Left cardiac atrium (tissue), 4 donors: ENCODE results near the gene FAM227A. TPM values are rescaled to one million over a fixed set of nuclear protein-coding genes. Genes with fewer than 3 reads are reported as not detected.
"Not testable (repeated sequence)": the region's sequence is repeated elsewhere in the genome, so short reads cannot be mapped to it uniquely, and the experiment has no call there.

ENCODE experiments used
- ATAC-seq, 2 donors: fragments of 200-7000 bp; cut with Tn5 transposase; one replicate each; pipeline ENCODE4 v1.9.1; 2020; ENCODE audit warnings: mild to moderate bottlenecking in 2 of 2, moderate library complexity in 2 of 2
- DNase-seq: peaks from one replicate; pipeline ENCODE4 v3.0.0-alpha.2; 2020
- intact Hi-C, 2 donors: fragments of 100-400 bp; cut with DNase I; formaldehyde crosslinking; loops; one replicate each; pipeline versions ENCODE4 v1.14.1 to v1.15.1; 2022 to 2023
- total RNA-seq, 2 donors: library from RNA; stranded (reverse); fragmentation: NEBNext Ultra II Directional; extraction: Animal tissue kit (Norgen Biotek cat#: 25700); gene quantifications; one replicate each; pipeline ENCODE4 v1.2.1, GENCODE V29; 2021
- donor health status: DM: no; HTN: yes; CAD: no.
- donor health status: DM: no; HTN: yes; CAD: no; lungs with severe emphysema.
- donor health status: DM: yes; HTN: yes; CAD: no.
- donor health status: Dilated cardiomyopathy.

Gene FAM227A
- total RNA-seq, 2 donors from 2014 or later, result 0.44 to 0.68 TPM

DNA sequence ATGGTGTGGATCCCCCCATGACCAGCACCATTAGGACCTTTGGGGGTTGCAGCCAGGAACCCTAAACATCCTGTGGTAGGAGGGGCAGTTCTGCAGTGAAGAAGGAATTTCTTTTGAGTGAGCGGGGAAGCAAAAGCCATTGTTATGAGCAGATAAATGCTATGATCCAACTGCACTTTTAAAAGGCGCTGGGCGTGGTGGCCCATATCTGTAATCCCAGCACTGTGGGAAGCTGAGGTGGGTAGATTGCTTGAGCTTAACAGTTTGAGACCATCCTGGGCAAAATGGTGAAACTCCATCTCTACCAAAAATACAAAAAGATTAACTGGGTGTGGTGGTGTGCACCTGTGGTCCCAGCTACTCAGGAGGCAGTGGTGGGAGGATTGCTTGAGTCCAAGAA, 19.6 kb upstream of the FAM227A start:
- no peak for ATAC-seq
- no peak for DNase-seq
- intact Hi-C loops, result no loop called here

DNA sequence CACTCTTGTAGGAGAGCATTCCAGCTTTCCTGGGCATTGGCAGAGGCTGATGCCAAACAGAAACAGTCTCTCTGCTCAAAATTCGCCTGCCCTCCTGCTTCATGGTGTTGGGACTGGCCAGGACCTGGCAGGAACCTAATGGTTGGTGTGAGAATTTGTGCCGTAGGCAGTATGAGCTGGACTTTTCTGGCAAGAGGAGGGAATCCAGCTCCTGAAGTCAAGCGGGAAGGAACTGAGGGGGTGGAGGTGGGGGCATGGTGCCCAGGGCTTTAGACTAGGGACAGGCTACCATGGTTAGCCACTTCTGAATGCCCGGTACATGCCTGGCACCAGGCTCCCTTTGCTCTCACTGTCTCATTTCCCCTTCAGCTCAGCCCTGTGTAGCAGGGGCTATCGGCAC, 18.7 kb upstream of the FAM227A start:
- intact Hi-C loops, result no loop called here

DNA sequence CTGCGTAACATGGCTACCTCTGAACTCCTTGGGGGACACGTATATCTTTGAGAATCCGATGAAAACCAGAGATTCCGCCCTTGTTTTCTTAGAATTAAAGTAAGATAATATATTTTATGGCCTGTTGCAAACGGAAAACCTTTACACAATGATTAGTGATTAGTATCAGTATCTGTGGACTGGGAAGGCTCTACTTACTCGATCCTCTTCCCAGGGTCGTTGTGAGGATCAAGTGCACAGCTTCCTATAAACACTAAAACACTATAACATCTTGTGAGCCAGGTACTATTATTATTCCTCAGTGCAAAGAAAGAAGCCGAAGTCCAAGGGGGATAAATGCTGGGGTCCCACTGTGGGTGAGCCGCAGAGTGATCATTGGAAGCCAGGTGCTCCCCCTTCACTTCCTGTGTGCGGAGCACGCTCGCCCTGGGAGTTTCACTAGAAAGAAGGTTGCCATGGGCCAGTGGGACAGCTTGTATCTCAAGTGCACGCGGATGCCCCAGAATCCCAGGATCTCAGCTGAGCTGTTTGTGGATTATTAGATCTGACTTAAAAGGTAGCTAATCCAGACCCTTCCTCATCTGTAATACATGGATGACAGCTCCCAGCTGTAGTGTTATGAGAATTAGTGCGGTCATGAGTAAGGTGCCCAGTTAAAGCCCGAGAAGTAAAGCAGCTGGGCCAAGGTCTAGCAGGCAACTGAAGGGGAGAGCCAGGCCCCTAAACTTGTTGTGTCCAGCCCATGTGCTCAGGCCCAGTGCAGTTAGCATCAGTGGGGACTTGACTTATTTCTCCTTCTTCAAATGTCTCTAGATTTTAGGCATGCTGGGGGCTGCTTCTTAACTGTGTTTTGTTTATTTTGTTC, 1.1 kb upstream of the FAM227A start:
- intact Hi-C loops, result no loop called here
- DNase-seq (no peak), ATAC-seq (peak in 1 of 2 donors; percentile 5)

More for the DNA sequence above, 18.7 kb upstream of the FAM227A start:
- no peak for DNase-seq
- no peak for ATAC-seq

DNA sequence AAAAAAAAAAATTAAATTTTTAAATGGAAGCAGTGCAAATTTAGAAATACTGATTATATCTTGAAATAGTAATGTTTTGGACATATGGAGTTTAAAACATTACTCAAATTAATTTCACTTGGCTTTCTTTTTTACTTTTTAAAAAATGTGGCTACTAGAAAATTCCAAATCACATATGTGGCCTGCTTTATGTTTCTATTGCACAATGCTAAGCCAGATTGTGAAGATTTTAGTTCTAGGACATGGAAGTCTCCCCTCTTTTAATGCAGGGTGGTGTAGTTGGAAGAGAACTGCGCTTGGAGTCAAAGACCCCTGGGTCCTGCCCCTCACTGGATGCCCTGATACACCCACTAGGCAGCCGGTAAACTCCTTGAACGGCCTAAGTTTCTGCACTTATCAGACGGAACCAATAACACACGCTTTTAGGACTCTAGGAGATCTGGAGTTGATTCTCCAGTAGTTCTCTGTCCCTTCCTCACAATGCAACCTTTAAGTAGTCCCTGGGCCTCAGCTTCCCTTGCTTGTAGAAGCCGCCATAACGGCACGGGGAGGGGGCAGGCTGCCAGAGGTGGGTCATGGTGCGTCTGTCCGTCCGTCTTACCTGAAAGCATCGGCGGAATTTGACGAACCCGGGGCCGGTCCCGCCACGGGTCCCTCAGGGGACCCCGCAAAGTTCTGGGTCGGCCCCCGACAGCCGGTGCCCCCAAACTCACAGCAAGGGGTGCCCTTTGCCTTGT, 505 bp downstream of the FAM227A start:
- intact Hi-C loops, result no loop called here
- DNase-seq (no peak), ATAC-seq (peak in 1 of 2 donors; percentile 4)

DNA sequence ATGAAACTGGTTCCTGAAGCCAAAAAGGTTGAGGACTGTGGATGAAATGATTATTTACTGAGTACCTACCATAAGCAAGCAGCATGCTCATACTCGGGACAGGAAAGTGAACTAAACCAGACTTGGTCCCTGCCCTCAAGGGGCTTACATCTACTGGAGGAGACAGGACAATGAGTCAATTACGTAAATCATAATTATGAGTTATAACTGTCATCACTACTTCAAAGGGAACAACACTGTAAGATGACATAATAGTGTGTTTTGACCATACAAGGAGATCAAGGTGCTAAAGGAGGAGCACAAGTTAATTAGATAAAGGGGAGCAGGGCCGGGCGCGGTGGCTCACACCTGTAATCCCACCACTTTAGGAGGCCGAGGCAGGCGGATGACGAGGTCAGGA, 2.5 kb downstream of the FAM227A start:
- intact Hi-C loops, result no loop called here
- ATAC-seq (no peak), DNase-seq (no peak)

DNA sequence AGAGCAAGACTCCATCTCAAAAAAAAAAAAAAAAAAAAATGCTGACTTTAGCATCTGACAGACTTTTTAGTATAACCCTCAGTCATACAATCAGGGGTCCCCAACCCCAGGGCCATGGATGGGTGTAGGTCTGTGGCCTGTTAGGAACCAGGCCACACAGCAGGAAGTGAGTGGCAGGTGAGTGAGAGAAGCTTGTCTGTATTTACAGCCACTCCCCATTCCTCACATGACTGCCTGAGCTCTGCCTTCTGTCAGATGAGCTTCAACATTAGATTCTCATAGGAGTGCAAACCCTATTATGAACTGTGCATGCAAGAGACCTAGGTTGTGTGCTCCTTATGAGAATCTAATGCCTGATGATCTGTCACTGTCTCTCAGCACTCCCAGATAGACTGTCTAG, 3.3 kb downstream of the FAM227A start:
- no peak for ATAC-seq
- intact Hi-C loops, result no loop called here

DNA sequence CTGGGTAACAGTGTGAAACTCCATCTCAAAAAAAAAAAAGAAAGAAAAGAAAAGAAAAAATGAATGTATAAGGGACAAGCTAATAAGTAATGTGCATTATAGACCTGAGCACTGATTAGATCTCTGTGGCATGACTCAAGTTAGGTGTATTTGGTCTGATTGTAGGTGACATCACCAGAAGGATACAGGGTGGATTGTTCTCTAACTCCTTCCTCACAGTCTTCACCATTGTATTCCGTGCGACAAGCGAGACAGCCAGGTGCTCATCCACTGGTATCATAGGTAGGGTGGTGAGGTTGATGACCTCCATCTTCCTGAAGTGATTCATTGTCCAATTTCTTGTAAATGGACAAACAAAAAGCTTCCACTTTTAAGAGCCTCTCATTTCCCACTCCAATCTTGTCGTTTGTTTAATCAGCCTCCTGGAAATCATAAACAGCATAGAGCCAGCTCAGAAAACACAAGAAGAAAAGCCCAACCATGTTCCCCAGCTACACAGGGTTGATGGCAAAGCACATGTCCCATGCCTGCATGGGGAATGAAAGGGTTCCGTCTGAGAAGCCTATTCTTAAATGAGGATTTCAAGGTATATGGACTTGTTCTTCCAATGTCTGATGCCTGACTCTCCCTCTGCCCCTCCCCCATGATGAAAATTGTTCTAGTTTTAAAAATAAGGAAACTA, 6.2 kb downstream of the FAM227A start:
- intact Hi-C loops, result no loop called here
- no peak for DNase-seq
- no peak for ATAC-seq

More for the DNA sequence above, 3.3 kb downstream of the FAM227A start:
- no peak for DNase-seq

DNA sequence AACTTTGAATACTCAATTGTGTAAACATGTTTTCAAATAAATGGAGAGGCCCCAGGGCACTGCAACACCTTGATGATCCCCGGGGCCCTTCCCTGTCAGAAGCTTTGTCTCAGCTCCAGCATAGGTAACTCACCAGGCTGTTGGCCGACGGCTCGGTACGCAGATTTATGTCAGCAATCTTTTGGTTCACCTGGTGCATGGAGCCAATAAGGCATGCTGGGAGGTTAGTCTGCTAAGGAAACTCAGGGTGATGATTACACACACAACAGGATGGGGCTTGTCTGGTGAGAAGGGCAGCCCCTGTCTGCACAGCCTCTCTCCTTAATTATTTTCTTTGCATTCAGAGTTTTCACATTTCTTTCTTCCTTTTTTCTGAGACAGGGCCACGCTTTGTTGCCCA, 10.8 kb downstream of the FAM227A start:
- no peak for DNase-seq
- intact Hi-C loops, result no loop called here
- no peak for ATAC-seq

DNA sequence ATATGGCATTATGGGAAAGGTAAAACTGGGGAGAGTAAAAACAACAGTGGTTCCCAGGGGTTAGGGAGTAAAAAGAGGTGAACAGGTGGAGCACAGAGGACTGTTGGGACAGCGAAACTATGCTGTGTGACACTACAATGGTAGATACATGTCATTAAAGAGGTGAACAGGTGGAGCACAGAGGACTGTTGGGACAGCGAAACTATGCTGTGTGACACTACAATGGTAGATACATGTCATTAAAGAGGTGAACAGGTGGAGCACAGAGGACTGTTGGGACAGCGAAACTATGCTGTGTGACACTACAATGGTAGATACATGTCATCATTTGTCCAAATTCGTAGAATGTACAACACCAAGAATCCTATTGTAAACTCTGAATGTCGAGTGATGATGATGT, 11.9 kb downstream of the FAM227A start:
- DNase-seq, result not testable (repeated sequence)
- ATAC-seq, result peak; percentile 68 to 87

DNA sequence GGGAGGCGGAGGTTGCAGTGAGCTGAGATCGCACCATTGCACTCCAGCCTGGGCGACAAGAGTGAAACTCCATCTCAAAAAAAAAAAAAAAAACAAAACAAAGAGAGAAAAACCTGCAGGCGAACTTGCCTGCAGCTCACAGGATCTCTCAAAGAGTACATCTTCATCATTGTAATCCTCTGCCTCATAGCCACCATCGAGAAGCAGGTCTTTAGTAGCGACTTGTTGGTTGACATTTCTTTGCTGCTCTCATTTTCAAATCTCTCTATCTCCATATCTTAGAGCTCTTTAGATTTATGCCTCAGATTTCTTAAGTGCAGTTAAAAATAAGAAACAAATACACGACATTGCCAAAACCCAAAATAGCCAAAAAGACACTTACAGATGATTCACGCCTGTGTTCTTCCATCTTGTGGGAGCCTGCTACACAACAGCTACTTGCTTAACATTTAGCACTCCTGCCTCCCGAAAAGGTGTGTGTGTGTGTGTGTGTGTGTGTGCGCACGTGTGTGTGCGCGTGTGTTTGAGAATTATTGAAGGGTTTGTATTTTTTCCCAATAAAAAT, 14.6 kb downstream of the FAM227A start:
- intact Hi-C loops, result no loop called here
- ATAC-seq, result no peak
- no peak for DNase-seq

More for the DNA sequence above, 11.9 kb downstream of the FAM227A start:
- intact Hi-C loops, result not testable (repeated sequence)

DNA sequence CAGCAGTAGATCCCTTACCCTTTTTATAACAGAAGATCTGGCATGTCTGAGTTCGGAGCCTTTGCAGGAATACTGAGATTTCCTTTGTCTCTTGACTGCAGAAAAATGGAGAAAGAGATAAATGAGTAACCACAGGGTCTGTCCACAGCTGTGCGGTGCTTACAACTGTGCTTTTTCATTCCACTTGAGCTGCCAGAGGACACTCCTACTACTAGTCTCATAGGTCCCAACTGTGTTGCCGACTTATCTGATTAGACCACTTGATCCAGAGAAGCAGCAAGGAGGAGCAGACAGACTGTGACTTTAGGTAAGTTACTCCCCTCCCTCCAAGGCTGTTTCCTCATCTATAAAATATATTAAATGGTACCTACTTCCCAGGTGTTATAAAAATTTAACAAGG, 17.5 kb downstream of the FAM227A start:
- no peak for ATAC-seq
- intact Hi-C loops, result no loop called here
- no peak for DNase-seq

DNA sequence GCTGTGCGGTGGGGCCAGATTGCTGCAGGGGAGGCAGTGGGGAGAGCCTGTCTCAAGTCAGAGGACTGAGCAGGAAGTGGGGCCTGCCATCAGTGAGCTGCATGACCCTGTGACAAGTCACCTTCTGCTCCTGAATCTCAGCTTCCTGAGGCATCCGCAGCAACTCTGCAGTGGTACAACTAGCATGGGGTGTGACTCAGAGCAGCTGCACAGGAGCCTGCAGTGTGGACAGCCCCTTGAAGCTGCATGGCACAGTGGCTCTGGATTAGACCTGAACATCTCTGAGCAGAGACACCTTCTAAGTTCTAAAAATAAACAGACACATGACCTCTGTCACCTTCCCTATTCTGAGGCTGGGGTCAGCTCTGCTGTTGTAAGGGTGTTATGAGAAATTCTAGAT, 18.0 kb downstream of the FAM227A start:
- DNase-seq, result no peak
- ATAC-seq, result no peak
- intact Hi-C loops, result no loop called here

DNA sequence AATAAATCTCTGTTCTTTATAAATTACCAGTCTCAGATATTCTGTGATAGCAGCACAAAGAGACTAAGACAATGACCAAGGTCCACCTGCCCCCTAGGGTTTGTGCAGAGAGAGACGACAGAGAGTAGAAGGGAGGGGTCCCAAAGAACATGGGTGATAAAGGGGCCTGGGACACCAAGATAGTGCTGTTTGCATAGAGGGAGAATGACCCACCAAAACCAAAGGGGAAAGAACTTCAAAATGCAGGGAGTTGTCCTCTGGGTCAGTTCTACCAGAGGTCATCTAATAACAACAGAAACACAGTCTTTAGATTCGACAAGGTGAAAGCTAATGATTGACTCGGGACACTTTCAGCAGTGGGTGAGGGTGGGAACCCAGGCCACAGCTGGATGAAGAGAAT, 23.7 kb downstream of the FAM227A start:
- ATAC-seq, result no peak
- intact Hi-C loops, result no loop called here
- no peak for DNase-seq

DNA sequence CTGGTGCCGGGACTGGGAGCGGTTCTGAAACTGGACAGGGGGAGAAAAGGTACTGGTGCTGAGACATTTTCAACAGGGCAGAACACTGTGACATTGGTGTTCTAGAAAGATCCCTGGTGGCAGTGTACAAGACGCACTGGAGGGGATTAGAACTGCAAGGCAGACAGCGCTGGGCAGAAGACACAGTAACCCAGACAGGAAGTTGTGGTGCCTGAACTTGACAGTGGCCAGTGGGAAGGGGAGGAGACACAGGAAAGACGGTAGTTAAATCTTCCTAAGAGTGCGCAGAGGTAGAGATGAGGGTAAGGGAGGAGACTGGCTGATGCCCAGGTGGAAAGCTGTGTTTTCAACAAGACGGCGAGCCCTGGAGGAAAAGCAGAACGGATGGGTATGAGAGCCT, 24.5 kb downstream of the FAM227A start:
- intact Hi-C loops, result no loop called here
- DNase-seq (no peak), ATAC-seq (no peak)

DNA sequence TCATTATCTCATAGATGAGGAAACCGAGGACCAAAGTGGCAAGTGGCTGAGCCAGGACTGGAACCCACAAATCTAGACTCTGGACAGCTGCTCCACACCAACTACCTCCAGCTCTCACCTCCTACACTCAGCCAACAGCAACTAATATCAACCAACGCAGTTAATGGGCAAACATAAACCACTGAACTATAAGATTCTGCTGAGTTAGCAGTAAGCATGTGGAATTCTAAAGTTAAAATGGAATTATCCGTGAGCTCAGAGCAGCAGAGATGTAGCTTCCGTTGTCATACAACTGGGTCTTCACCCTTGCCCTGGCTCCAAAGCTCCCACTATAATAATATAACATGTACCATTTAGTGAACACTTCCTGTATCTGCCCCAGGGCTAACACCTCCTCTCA, 27.1 kb downstream of the FAM227A start:
- ATAC-seq (no peak), DNase-seq (no peak)
- intact Hi-C loops, result no loop called here

DNA sequence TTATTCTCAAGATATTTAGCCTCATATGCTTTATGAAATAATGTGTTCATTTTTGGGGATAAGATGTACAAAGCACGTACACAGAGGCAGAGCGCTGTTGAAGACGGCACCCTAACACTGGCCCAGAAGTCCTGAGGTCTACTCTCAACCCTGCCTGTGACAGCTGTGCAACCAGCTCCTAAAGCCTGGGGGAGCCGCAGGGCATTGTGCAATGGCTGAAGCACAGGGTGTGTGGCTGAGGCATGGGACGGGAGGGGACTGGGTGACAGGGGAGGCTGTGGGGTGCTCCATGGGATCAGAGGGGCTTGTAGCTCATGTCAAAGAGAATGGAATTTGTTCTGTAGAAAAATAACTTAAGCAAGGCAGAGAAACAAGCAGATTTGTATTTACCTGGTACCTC, 27.7 kb downstream of the FAM227A start:
- intact Hi-C loops, result no loop called here
- ATAC-seq (peak in 1 of 2 donors; percentile 57), DNase-seq (no peak)

DNA sequence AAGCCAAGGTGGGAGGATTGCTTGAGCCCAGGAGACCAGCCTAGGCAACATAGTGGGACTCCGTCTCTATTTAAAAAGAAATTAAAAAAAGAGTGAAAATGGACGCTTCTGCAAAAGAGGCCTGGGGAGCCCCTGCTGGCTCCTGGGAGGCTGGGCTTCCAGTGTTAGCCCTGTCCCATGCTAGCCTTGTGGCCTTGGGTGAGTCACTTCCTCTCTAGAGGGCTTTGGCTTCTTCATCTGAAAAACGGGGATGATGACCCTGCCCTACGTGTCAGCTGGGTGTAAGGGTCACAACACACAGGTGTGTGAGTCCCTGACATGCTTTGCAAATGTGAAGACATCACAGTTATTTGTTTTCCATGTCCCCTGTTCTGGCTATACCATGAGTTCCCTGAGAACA, 32.8 kb downstream of the FAM227A start:
- ATAC-seq (no peak), DNase-seq (no peak)
- intact Hi-C loops, result no loop called here

DNA sequence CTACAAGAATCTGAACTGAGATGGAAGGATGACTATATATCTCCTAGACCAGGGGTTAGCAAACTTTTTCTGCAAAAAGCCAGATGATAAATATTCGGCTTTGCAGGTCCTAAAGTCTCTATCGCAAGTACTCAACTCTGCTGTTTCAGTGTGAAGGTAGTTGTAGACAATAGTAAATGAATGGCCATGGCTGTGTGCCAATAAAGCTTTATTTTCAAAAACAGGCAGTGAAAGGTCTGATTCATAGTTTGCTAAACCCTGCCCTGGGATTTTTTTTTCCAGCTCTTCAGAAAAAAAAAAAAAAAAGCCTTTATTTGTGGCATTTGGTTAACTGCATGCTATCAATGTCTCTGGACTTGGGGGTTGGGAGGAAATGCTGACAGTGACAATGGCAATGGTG, 37.5 kb downstream of the FAM227A start:
- intact Hi-C loops, result no loop called here
- DNase-seq, result no peak
- ATAC-seq, result no peak

DNA sequence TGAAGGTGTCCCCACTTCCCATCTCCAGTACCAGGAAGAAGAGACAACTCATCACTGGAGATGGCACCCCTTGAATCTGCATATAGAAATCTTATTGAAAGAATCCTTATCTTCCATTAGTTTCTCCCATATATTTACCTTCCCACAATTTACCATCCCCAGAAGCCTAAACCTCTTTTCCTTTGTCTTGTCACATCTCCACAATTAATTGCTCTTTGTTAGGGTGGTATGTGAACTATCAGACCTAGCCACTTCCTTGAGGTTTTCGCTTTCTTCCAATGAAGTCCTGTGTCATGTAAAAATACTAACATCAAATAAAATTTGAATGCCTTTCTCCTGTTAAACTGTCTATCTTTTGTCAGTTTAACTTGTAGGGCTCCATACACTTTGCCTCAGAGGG, 37.9 kb downstream of the FAM227A start:
- ATAC-seq (no peak), DNase-seq (no peak)
- intact Hi-C loops, result no loop called here

DNA sequence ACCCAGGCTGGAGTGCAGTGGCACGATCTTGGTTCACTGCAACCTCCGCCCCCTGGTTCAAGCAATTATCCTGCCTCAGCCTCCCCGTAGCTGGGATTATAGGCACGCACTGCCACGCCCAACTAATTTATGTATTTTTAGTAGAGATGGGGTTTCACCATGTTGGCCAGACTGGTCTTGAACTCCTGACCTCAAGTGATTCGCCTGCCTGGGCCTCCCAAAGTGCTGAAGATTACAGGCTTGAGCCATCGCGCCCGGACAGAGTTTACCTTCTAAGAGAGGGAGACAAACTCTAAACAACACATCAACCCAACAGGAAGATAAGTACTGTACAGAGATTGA, 41.2 kb downstream of the FAM227A start:
- ATAC-seq, DNase-seq, intact Hi-C loops: not testable (repeated sequence)
